ENCODE data around the gene CD79A.
A peak's percentile ranks its signal among the peaks of the same experiment; 100 is the strongest.

CD79A gene

DNA sequence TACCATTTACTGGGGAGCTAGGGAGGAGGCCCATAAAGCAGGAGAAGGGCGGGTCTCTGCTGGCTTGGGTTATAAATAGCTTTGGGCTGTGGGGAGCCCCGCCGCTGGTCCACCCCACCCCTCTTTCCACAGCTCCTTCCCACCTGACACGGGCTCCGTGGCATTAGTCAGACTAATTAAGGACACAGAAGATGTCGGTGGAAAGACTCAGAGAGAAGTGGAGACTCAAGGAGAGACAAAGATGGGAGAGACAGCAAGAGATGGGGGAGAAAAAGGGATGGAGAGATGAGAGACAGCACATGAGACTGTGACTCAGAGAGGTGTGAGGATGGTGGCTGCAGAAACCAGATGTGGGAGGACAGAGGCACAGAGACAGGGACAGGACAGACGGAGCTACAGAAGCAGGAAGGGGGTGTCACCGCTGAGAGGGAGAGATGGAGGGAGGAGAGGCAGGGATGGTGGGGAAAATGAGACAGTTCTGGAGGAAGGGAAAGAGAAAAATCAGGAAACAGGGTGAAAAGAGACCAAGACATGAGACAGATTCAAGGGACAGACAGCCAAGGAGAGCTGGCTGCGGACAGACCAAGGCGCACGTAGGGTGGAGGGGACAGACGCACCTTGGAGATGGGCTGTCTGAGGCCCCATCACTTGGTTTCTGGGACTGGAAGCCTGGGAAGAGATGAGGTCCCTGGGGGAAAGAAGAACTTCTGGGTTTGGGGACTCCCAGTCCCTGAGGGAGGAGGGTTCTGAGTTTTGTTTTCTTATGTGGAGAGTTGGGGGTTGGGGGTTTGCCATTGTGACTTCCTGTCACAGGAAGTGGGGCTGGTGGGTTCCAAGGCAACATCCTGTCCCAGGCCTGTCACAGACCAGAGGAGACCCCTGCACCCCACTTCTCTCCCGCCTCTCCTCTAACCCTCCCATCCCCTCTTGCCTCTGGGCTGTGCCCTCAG, 10.0 kb downstream of the CD79A start:
- peak; percentile 80 for DNase-seq

- peak; percentile 82 for DNase-seq
Measured at GRCh38 chr19:41887711-41888382, 10.8 kb downstream of the CD79A start.

DNA sequence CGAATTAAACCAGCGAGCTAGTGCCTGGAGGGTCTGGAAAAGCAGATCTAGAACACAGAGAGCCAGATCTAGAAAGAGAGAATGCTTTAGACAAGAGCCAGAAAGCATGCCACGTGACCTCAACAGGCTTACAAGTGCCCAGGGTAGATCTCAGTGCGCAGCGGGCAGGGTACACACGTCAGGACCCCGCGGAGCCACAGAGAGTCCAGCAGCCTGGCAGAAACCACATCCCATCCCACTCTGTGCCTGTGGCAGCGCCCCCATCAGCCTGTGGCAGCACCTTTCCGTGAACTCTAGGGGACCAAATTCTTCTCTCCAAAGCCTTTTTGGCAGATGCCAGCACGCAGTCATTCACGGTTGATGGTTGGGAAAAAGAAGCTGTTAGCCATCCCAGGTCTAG, 11.8 kb downstream of the CD79A start:
- DNase-seq: no peak

DNA sequence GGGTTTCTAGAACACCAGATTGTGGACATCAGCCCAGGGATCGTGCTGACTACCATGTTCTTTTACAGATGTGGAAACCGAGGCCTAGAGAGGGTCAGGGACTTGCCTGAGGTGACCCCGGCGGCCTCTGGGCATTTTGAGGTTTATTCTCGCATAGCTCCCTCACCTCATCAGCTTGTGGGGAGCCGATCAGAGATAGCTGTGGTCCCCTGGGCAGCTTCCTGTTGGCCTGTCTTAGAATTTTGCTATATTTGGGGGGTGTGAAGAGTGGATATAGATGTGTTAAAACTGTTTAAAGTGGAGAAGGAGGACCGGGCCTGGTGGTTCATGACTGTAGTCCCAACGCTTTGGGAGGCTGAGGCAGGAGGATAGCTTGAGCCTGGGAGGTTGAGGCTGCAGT, 12.8 kb downstream of the CD79A start:
- DNase-seq: no peak

DNA sequence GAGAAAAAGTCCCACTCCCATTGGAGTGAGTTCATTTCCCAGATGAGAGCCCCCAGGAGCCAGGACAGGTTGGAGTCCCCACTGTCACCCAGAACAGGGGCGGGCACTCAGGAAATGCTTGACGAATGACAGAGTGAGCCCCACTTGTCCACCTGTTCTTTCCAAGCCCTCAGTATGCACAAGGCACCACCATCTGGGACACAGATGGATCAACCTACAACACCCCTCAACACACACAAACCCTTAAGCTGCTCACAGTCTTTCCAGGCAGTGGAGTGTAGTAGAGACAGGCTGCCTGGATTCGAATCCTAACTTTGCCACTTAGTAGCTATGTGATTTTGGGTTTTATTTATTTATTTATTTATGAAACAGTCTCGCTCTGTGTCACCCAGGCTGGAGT, 13.9 kb downstream of the CD79A start:
- no peak for DNase-seq

DNA sequence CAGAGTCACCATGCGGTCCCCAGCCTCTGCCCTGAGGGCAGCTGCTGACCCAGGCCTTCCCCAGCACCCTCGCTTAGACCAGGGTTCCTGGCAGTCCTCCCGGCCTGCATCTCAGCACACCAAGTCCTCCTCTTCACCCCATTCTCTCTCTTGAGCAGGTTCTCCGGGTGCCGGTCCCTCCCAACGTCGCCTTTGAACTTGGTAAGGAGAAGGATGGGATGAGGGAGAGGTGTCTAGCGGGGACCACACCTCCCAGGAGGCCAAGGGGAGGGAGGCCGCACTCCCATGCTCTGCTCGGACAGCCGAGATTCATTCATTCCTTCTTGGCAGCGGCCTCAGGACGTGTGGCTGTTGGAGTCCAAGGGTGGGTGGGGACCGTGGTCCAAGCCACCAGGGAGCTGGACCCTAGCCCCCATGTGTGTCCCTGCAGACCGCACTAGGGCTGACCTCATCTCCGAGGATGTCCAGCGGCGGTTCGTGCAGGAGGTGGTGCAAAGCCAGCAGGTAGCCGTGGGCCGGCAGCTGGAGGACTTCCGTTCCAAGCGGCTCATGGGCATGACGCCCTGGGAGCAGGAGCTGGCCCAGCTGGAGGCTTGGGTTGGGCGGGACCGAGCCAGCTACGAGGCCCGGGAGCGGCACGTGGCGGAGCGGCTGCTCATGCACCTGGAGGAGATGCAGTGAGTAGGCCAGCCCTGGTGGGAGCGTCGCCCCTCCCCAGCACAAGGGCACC, 15.3 kb downstream of the CD79A start:
- no peak for DNase-seq

GRCh38 chr19:41893899-41894298, 16.8 kb downstream of the CD79A start:
- no peak for DNase-seq

GRCh38 chr19:41894350-41894749, 17.3 kb downstream of the CD79A start:
- DNase-seq: no peak

DNA sequence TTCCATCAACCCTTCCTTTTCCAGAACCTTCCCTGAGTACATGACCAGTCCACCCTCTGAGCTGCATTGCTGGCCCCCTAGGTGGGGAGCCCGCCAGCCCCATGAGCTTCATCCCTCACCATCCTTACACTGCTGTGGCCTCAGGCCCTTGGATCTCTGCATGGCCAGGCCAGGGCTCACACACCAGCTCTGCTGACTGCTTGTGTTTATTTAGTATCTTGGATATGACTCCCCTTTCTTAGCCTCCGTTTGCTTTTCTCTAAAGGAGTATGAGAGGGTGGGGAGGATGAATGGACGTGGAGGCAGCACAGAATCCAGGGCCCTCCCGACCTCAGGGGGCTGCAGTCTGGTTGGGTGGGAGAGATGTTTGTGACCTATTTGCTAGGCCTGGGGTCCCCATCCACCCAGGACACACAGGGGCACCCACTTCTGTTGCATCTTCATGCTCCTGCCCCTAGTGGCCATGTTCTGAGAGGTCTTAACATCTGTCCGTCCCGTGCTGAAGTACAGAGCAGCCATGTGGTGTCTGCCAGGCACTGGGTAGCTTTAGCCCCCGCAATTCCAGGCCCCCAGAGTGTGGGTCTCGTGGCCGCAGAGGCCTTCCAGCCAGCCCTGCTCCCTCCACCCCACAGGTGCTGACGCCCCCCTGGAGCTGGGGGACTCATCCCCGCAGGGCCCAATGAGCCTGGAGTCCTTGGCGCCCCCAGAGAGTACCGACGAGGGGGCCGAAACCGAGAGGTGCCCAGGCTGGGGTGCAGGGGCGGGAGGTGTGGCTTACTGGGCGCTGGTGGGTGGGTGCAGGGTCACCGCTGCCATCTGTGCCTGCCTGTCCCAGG, 18.9 kb downstream of the CD79A start:
- DNase-seq: no peak

DNA sequence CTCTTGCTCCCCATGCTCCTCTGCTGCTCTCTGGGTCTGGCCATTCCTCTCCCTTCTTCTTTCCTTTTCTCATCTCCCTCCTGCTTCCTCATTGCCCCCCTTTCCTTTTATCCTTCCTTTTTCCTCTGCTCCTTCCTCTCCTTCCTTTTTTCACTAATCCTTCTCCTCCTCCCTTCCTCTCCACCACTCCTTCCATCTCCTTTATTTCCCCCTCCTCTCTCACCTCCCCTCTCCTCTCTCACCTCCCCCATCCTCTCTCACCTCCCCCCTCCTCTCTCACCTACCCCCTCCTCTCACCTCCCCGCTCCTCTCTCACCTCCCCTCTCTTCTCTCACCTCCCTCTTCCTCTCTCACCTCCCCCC, 19.5 kb downstream of the CD79A start:
- no peak for DNase-seq

DNA sequence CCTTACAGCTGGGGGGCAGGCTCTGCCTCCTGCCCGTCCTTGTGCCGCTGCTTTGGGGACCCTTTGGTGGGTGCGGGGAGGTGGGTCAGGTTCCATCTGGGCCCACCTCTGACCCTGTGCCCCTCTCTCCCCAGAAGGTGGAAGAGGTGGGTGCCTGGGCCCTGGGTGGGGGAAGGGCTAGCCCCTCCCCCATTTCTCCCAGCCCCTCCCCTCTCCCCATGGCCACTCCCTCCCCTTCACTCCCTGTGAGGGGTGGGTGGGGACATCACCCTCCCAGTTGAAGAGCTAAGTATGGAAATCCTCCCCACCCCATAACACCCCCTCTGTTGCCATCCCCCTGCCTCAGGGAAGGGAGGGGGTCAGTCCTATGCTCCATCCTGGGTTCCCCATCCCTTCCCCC, 20.1 kb downstream of the CD79A start:
- no peak for DNase-seq

DNA sequence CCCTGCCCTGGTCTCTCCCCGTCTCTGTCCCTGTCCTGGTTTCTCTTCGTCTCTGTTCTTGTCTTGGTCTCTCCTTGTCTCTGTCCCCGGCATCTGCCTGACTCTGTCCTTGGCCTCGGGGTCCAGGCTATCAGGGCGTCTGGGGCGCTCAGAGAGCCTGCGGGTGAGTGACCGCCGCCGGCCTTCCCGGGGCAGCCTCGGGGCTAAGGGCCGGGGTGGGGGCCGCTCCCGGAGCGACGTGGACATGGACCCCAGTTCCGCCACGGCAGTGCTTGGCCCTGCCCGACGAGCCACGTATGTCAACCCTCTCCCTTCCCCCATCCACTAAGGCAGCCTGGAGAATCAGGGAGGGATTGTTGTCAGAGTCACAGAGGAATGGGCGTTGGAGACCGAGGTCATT, 20.7 kb downstream of the CD79A start:
- DNase-seq: no peak

DNA sequence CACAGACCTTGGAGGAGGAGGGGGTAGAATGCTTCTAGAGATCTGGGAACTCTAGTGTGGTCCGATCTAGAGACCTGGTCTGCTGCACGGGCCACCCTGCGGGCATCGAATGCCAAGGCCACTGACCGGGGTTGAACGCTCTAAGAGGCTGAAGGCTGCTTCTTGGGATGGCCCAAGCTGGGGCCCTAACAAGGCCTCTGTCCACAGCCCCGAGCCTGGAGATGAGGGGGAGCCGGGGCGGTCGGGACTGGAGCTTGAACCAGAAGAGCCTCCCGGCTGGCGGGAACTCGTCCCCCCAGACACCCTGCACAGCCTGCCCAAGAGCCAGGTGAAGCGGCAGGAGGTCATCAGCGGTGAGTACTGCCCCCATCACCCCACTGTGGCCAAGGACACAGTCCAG, 21.2 kb downstream of the CD79A start:
- DNase-seq: no peak

- no peak for DNase-seq
Measured at GRCh38 chr19:41901707-41902360, 24.8 kb downstream of the CD79A start.

DNA sequence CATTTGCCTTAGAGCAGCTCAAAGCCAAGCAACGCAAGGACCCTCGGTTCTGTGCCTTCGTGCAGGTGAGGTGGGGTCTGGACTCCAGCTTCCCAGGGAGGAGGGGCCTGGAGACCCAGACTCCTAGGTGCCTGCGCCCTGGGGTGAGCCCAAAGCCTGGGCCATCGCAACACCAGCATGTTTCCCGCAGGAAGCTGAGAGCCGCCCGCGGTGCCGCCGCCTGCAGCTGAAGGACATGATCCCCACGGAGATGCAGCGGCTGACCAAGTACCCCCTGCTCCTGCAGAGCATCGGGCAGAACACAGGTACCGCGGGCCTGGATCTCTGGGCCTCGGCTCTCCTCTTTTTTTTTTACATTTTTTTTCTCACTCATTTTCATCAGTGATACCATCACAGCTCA, 25.5 kb downstream of the CD79A start:
- DNase-seq: no peak

GRCh38 chr19:41903193-41903953, 26.3 kb downstream of the CD79A start:
- no peak for DNase-seq

DNA sequence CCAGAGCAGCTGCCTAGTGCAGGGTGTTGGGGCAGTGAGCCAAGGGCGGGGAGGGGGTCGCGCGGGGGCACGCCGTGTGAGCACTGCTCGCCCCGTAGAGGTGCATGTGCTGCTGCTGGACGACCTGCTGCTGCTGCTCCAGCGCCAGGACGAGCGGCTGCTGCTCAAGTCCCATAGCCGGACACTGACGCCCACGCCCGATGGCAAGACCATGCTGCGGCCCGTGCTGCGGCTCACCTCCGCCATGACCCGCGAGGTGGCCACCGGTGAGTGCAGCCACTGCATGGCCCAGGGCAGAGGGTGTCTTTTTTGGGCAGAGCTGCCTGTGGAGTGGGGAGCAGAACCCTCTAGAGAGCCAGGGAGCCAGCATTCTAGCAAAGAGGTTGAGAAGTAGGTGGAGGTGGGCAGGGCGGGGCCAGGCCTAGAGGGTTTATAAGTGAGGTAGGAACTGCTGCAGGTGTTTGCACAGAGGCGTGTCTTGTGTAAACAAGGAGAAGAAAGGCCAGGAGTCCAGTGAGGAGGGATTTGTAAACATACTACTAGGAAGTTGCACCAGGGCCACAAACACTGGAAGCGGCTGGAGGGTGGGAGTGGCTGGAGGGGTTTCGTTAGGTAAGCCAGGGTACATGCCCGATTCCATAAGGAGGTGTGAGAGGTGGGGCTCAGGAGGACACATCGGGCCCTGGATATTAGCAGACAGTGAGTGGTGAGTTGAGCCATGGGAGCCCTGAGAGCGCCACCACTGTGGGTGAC, 27.2 kb downstream of the CD79A start:
- no peak for DNase-seq

DNA sequence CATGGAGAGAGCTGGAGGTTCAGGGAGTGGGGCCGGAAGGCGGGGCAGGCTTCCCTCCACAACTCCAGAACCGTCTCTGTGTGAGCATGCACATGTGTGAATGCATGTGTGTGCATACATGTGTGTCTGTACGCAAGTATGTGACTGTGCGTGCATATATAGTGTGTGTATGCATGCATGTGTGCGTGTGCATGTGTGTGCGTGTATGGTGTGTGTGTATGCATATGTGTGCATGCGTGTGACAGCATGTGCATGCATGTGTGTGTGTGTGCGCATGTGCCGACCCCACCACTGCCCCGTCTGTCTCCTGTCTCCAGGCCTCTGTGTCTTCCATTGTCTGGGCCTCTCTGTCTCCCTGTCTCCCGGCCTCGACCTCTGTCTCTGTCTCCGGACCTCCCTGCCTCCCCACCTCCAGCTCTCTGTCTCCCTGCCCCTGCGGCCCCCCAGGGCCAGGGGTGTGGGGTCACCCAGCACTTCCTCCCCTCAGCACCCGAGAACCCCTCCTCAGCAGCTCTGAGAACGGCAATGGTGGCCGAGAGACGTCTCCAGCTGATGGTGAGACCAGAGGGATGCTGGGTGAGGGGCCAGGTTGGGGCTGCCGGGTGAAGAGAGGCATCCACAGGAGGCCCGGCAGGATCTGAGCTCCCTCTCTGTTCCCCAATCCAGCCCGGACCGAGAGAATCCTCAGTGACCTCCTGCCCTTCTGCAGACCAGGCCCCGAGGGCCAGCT, 28.4 kb downstream of the CD79A start:
- DNase-seq: no peak

GRCh38 chr19:41906271-41906670, 29.2 kb downstream of the CD79A start:
- no peak for DNase-seq
